Measurements from ENCODE around the gene ZNF653. TPM values are rescaled to one million over a fixed set of nuclear protein-coding genes. Genes with fewer than 3 reads are reported as not detected.

ZNF653 gene
- polyA plus RNA-seq (2011; rRNA removed), result 3.1 and 4.6 TPM in 2 replicates
- polyA minus RNA-seq (2011; rRNA and poly(A)+ RNA removed), result 2.7 and 6.5 TPM in 2 replicates

- peak within 1 kb of the TSS; percentile 90 for H3K4me3 ChIP-seq (ENCODE audit: low read depth, low read length)
- peaks cover 2% of the 10 kb centered on the region for H3K36me3 ChIP-seq (ENCODE audit: control insufficient read depth, insufficient read depth, low read length)
- ChIA-PET POLR2A (no interaction called here), CTCF (no interaction called here)
- DNase-seq (ENCODE audit: low read depth), result peak; percentile 49
- H3K27me3 ChIP-seq (ENCODE audit: control insufficient read depth, insufficient read depth, low read length), result no peaks in the 10 kb centered on the region
- TF ChIP-seq, protein P1, sequence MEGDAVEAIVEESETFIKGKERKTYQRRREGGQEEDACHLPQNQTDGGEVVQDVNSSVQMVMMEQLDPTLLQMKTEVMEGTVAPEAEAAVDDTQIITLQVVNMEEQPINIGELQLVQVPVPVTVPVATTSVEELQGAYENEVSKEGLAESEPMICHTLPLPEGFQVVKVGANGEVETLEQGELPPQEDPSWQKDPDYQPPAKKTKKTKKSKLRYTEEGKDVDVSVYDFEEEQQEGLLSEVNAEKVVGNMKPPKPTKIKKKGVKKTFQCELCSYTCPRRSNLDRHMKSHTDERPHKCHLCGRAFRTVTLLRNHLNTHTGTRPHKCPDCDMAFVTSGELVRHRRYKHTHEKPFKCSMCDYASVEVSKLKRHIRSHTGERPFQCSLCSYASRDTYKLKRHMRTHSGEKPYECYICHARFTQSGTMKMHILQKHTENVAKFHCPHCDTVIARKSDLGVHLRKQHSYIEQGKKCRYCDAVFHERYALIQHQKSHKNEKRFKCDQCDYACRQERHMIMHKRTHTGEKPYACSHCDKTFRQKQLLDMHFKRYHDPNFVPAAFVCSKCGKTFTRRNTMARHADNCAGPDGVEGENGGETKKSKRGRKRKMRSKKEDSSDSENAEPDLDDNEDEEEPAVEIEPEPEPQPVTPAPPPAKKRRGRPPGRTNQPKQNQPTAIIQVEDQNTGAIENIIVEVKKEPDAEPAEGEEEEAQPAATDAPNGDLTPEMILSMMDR (IDR thresholded peaks at IDR 0.05; ENCODE audit: insufficient read depth, low read depth, low read length), result no peak
Observed at GRCh38 chr19:11505504-11506100, at the start of gene ZNF653. Gene ZNF653 (minus strand): TSS chr19:11505839. CDS start chr19:11505786, 53 bp downstream.

DNA sequence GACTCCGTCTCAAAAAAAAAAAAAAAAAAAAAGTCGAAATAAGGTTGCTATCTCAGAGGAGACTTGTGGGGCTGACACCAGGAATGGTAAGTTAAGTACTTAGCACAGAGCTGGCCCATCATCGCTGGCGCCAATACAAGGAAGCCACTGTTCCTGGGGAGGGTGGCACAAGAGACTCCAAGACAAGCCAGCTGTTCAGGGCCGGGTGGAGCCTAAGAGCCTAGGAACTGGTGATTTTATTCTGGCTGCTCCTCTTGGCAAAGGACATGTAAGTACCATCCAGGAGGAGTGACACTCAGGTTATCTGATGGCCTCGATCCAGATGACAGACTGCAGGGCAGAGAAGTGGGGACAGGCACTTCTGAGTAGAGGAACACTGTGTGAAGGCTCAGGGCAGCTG, 49.6 kb upstream of the ZNF653 start:
- no peaks in the 10 kb centered on the region for H3K27me3 ChIP-seq (ENCODE audit: control insufficient read depth, insufficient read depth, low read length)
- DNase-seq (ENCODE audit: low read depth), result no peak
- CTCF ChIA-PET, result interaction anchor here (0.6 kb wide), 2 partner anchors 110 to 202 kb away, joined by 3 to 4 read pairs; no protein-coding TSS in a partner anchor
- no peak overlapping the region for H3K4me3 ChIP-seq (ENCODE audit: low read depth, low read length)
- H3K36me3 ChIP-seq (ENCODE audit: control insufficient read depth, insufficient read depth, low read length), result peaks cover 12% of the 10 kb centered on the region
- TF ChIP-seq, protein P1 (IDR thresholded peaks at IDR 0.05; ENCODE audit: insufficient read depth, low read depth, low read length), result no peak
- POLR2A ChIA-PET, result no interaction called here

- POLR2A ChIA-PET, result no interaction called here
- no peak for DNase-seq (ENCODE audit: low read depth)
- CTCF ChIA-PET, result no interaction called here
- Histone ChIP-seq H3K36me3 (ENCODE audit: control insufficient read depth, insufficient read depth, low read length) (peaks cover 14% of the 10 kb centered on the region), H3K4me3 (ENCODE audit: low read depth, low read length) (no peak overlapping the region), H3K27me3 (ENCODE audit: control insufficient read depth, insufficient read depth, low read length) (no peaks in the 10 kb centered on the region)
- TF ChIP-seq, protein P1 (IDR thresholded peaks at IDR 0.05; ENCODE audit: insufficient read depth, low read depth, low read length), result no peak
Observed at GRCh38 chr19:11554160-11554559, 48.5 kb upstream of the ZNF653 start.

GRCh38 chr19:11552666-11553372, 47.2 kb upstream of the ZNF653 start:
- TF ChIP-seq, protein P1 (IDR thresholded peaks at IDR 0.05; ENCODE audit: insufficient read depth, low read depth, low read length), result no peak
- ChIA-PET POLR2A (interaction anchor here (0.5 kb wide), 1 partner anchor 16 kb away, joined by 3 read pairs; no protein-coding TSS in a partner anchor), CTCF (interaction anchor here (0.6 to 1.2 kb wide), 3 partner anchors 8 to 59 kb away, joined by 3 read pairs; no protein-coding TSS in a partner anchor)
- H3K4me3 ChIP-seq (ENCODE audit: low read depth, low read length), result no peak overlapping the region
- no peak for DNase-seq (ENCODE audit: low read depth)
- peaks cover 14% of the 10 kb centered on the region for H3K36me3 ChIP-seq (ENCODE audit: control insufficient read depth, insufficient read depth, low read length)
- no peaks in the 10 kb centered on the region for H3K27me3 ChIP-seq (ENCODE audit: control insufficient read depth, insufficient read depth, low read length)

- no peak for DNase-seq (ENCODE audit: low read depth)
- Histone ChIP-seq H3K27me3 (ENCODE audit: control insufficient read depth, insufficient read depth, low read length) (no peaks in the 10 kb centered on the region), H3K4me3 (ENCODE audit: low read depth, low read length) (no peak overlapping the region), H3K36me3 (ENCODE audit: control insufficient read depth, insufficient read depth, low read length) (peaks cover 14% of the 10 kb centered on the region)
- TF ChIP-seq, protein P1 (IDR thresholded peaks at IDR 0.05; ENCODE audit: insufficient read depth, low read depth, low read length), result peak; percentile 53
- ChIA-PET POLR2A (no interaction called here), CTCF (interaction anchor here (0.7 to 1.2 kb wide), 6 partner anchors 9 to 69 kb away, joined by 3 to 6 read pairs (median 3); no protein-coding TSS in a partner anchor)
Observed at GRCh38 chr19:11551603-11552235, 46.1 kb upstream of the ZNF653 start.
